Activated CD4-positive, alpha-beta T cell treated with anti-CD3 and anti-CD28 coated beads, Interleukin-2, amount 50 U/mL, for 24 hours (primary cell): ENCODE measurements around the gene NIPSNAP2.
"Not testable (repeated sequence)": the region's sequence is repeated elsewhere in the genome, so short reads cannot be mapped to it uniquely, and the experiment has no call there.

Experiments
- DNase-seq, 2 donors: peaks; one replicate each; pipeline ENCODE4 v3.0.0-alpha.2; 2020; ENCODE audit warnings: low read depth in 1 of 2, low spot score in 1 of 2

NIPSNAP2 gene

DNA sequence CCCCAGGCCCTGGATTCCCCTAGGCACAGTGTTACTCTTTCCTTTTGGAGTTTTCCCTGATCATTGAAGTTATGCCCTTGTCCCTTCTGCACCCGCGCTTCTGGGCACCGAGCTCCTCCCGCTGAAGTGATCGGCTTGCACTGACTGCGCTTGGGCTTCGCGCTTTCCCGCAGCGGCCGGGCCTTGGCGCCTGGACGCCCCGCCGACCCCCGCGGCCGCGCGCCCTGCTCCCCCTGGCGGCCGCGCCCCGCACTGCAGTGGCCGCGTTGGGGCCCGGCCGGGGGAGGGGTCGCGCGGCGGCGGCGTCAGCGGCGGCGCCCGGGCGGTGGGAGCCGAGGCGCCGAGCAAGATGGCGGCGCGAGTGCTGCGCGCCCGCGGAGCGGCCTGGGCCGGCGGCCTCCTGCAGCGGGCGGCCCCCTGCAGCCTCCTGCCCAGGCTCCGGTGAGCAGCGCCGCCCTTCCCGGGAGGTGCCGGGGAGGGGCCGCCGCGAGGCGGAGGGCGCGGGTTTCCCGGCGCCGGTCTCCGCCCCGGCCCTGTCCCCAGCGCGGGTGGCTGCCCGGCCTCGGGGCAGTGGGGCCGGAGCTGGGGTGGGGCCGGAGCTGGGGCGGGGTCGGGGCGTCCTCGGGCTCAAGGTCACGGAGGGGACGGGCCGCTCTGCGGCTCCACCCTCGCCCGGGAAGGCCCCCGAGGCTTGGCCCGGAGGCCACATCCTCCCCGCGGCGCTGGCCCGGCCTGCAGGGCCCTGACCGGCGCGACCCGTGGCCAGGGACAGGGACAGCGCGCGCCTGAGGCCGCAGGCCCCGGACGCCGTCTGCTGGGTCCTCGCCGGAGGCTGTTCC, at the start of gene NIPSNAP2:
Gene NIPSNAP2 (plus strand): TSS at position 325 of the 839 bp plus-strand sequence. CDS start 25 bp downstream, at position 350.
- peak; percentile 30 to 37 for DNase-seq

DNA sequence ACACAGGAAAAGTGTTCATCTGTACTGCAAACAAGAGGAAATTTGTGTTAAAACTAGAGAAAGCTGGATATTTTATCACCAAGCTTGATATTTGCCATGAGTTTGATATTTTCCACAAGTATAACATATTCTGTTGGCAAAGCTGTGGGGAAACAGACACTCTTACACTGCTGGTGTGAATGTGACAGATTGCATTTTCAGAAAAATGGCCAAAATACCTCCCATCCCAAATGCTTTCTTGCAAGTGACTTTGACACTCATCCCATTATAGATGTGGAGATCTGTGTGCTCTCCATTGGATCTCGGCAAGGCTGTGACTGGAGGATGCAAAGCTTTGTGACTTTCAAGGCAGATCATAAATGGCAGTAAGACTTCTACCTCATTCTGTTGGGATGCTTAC, 46.6 kb upstream of the NIPSNAP2 start:
- no peak for DNase-seq

DNA sequence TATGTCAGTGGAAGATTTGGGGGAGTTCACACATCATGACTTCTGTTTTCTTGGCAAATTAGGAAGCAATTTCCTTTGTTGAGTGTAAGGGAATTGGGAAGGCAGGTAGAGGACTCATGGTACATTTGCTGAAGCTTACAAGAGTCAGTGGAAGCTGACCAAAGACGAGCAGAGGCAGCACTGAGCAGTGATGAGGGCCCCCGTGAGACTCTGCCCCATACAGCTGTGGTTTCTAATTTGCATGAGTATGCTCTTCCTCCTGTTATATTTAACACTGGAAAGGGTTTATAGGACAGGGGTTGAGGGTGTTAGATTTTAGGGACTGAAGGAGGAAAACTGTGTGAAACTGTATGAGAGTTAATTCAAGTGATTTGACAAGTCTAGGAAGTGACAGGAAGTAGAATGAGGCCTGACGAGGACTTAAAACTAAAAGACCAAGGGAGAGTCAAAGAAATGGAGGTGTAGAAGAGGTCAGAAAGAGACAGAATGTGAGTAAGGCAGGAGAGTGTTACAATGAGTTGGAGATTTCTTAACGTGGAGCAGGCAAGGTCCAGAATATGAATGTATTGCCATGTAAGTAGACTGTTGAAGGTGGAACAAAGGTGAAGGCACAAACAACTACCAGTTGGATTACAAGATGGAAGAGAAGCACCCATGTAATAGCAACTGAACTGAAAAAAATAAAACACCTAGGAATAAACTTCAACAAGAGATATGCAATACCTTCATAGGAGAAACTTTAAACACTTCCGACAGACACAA, 36.2 kb upstream of the NIPSNAP2 start:
- DNase-seq = no peak

DNA sequence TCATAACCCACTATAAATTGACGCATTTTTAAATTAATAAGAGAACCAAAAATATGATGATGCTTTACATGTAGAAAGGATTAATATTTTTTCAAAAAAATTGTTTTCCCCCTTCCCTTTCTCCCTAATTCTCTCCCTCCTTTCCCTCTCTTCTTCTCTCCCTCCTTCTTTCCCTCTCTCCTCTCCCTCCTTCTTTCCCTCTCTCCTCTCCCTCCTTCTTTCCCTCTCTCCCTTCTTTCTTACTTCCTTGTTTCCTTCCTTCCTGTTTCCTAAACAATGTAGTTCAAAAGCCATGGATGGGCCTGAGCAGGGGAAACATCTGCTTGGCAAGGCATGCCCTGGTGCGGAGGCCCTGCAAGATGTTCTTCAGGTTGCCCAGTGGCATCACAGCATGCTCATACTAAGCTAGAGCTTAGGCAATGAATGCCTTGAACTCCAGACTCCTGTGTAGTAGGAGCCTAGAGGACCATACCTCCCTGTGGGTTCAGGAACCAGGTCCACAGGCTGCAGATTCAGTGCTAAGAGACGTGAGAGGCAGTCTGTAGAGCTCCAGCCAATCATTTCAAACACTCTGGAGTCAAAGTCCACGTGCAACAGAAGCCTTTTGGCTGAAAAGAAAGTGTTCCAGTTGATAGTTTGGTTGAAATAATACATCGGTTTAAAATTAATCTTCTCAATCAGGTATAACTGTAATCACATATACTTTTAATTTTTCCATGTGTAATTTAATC, 32.8 kb upstream of the NIPSNAP2 start:
- DNase-seq = no peak

DNA sequence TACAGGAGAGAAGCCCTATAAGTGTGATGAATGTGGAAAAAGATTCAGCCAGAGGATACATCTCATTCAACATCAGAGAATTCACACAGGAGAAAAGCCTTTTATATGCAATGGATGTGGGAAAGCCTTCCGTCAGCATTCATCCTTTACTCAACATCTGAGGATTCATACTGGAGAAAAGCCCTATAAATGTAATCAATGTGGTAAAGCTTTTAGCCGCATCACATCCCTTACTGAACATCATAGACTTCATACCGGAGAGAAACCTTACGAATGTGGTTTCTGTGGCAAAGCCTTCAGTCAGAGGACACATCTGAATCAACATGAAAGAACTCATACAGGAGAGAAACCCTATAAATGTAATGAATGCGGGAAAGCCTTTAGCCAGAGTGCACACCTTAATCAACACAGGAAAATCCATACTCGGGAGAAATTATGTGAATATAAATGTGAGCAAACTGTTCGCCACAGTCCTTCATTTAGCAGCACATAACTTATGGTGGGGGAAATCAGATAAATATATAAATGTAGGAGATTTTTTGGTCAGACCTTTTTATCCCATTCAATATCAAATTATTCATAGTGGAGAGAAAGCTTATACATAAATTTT, 24.8 kb upstream of the NIPSNAP2 start:
- no peak for DNase-seq

DNA sequence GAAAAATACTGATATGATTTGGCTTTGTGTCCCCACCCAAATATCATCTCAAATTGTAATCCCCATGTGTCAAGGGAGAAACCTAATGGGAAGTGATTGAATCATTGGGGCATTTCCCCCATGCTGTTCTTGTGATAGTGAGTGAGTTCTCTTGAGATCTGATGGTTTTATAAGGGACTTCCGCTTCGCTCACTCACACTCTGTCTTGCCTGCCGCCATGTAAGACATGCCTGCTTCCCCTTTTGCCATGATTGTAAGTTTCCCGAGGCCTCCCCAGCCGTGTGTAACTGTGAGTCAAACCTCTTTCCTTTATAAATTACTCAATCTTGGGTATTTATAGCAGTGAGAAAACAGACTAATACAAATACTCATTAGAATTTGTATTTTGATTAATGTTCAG, 17.8 kb upstream of the NIPSNAP2 start:
- no peak for DNase-seq

DNA sequence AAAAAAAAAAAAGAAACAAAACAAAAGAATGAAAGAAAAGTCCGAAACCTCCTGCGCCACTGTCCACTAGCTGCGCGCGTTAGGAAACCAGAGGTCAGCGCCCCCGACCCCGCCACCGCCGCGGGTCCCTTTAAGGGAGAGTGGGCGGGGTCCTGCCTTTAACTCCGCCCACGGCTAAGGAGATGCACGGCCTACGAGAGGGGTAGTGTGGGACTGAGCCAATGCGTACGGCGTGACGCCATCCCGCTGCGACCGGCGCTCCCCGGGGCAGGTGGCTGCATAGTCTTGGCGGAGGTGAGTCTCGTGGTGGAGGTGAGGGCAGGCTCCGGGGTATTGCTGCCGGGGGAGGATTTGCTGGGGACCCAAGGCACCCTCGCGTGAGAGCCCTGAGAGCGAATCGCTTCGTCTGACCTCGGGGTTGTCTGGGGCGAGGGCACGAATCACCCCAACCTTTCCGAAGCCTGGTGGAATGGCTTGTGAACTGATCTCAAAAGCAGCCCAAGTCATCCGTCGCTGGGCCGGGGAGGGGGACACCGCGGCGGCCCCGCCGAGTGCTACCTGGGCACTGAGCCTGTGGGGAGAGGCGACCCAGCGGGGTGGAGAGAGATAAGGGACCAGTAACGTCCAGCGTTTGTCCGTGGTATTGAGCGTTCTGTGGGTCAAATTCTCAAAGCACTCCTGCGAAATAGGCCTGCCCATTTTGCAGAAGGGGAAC, 12.6 kb upstream of the NIPSNAP2 start, which contains the start of gene MRPS17:
Gene MRPS17 (plus strand): TSS at position 241 of the 715 bp plus-strand sequence. CDS start 1,319 bp downstream, outside the sequence.
- peak; percentile 87 to 92 for DNase-seq

DNA sequence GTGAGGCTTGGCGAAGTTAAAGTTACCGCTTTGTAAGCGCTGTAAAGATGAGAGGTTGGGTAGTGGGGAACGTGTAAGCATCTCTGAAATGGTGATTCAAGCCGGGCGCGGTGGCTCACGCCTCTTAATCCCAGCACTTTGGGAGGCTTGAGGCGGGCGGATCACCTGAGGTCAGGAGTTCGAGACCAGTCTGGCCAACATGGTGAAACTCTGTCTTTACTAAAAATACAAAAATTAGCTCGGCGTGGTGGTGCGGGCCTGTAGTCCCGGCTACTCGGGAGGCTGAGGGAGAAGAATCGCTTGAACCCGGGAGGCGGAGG, 12.1 kb upstream of the NIPSNAP2 start:
- not testable (repeated sequence) for DNase-seq

DNA sequence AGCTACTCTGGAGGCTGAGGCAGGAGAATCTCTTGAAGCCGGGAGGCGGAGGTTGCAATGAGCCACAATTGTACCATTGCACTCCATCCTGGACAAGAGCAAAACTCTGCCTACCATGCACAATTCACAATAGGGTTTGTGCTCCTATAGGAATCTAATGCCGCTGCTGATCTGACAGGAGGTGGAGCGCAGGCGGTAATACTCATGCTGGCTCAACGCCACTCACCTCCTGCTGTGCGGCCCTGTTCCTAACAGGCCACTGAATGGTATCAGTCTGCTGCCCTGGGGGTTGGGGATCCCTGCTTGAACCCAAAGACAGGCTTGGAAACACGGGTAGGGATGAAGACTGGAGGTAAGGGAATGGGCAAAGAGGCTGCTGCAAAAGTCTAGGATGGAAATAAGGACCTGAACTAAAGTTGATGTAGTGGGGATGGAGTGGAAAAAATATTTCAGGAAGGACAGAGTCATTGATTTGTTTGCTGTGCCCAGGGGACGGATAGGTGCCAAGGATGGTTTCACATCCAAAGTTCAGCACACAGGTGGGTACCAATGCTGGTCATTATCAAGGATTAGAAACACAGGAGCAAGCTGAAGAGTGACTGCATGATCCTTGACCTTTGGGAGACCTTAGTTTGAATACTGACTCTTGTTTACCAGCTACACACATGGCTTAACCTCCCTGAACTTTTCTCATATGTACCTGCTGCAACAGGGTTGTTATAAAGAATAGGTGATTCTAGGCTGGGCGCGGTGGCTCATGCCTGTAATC, 10.5 kb upstream of the NIPSNAP2 start:
- no peak for DNase-seq

DNA sequence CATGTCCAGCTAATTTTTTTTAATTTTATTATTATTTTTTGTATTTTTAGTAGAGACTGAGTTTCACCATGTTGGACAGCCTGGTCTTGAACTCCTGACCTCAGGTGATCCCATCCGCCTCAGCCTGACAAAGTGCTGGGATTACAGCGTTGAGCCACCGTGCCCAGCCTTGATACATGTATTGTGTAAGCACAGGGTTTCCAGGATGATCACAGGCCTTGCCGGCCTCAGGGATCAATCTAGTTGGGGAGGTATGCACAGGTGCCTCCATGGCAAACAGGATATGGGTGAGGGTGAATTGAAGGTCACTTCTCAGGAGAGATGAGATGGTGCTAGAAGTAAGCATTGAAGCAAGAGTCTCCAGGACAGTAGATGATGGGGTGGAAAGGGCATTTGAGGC, 7.2 kb upstream of the NIPSNAP2 start:
- DNase-seq = no peak

DNA sequence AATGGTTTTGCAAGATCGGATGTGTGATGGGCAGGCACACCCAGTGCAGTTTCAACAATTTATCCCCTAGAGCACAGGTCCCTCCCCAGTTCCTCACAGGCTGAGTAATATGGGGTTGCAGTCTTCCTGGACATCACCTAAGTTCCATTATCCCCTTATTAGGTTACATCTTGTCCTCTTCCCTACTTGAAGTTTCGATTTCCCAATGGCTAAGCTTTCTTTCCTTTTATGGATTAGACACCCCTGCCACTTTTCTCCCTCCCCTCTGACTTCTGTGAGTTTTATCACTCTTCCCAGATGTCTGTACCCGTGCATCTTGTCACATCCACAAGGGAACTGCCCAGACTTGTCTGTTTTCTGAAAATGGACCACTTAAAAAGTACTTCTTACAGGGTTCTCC, 2.4 kb upstream of the NIPSNAP2 start:
- no peak for DNase-seq

DNA sequence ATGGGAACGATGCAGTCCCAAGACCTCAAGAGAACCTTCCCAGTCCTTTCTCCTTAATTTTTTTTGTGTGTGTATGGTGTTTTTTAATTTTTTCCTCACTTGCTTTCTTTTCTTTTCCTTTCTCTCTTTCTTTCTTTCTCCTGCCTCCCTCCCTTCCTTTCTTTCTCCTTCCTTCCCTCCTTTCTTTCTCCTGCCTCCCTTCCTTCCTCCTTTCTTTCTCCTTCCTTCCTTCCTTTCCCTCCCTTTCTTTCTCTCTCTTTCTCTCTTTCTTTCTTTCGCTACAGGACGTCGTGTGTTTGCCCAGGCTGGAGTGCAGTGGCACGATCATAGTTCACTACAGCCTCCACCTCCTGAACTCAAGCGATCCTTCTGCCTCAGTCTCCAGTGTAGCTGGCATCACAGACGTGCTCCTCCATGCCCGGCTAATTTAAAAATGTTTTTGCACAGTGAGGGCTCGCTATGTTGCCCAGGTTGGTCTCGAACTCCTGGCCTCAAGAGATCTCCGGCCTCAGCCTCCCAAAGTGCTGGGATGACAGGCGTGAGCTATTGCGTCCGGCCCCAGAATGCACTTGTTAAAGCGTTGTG, 709 bp upstream of the NIPSNAP2 start:
- no peak for DNase-seq

DNA sequence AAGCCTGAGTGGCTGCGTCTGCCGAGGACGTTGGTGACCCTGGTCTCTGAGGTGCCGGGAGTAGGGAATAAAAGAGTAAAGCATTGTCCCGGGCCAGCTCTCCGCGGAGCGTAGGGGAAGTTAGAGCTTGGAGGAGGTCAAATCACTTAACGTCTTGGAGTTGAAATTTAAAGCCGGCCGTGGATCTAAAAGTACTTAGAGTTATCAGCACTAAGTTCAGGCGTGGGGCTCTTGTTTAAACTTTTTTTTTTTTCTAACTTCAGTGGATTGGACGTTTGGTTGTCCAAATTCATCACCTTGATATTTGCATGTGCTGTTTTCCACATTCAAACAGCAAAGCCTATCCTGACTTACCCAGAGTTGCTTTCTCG, 700 bp downstream of the NIPSNAP2 start:
- DNase-seq = no peak

DNA sequence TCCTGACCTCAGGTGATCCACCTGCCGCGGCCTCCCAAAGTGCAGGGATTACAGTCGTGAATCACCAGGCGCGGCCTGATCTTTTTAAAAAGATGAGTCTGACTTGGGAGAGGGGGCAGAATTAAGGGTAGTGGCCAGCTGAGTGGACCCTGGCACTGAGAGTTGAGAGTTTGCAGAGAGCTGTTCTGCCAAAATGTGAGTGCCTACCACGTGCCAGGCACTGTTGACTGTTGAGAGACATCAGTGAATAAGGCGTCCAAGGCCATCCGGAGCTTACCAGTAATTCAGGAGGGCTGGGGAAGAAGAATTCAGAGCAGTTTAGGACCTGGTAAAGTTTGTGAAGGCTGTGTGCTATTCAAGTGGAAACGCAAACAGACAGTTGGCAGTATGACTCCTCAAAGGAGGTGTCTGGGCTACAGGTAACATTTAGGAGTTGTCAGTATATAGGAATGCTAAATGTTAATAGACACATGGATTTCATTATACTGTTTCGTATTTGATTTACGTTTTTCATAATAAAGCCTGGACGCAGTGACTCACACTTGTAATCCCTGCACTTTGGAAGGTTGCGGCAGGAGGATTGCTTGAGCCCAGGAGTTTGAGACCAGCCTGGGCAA, 1.5 kb downstream of the NIPSNAP2 start:
- no peak for DNase-seq

DNA sequence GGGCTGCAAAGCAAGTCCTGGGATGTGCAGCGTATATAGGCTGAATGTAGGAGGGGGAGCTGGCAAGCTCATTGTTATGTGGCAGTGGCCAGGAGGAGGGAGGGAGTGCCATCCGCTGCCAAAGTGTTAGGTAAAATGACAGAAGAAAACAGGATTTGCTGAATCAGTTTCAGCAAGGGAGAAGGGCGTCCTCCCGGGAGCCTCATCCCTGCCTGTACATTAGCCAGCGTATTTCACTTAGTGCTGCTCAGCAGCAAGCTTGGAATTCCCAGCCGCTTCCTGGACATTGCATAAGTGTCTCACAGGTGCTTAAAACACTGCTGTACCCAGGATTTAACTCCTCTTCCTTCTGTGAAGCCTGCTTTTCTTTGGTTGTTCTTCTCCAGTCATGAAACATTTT, 2.5 kb downstream of the NIPSNAP2 start:
- DNase-seq = no peak

DNA sequence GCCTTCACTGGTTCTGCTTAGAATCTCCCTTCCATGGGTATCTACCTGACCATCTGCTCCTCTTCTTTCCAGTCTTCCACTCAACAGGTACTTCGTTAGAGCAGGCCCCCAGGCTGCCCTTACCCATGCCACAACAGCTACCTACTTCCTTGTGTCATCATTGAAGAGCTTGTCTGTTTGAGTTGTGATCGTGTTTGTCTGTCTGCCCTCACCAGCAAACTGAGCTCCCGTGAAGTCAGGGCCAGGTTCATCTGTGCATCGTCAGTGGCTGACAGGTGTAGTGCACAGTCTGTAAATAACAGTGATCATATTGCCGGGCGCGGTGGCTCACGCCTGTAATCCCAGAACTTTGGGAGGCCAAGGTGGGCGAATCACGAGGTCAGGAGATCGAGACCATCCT, 5.0 kb downstream of the NIPSNAP2 start:
- DNase-seq = no peak

DNA sequence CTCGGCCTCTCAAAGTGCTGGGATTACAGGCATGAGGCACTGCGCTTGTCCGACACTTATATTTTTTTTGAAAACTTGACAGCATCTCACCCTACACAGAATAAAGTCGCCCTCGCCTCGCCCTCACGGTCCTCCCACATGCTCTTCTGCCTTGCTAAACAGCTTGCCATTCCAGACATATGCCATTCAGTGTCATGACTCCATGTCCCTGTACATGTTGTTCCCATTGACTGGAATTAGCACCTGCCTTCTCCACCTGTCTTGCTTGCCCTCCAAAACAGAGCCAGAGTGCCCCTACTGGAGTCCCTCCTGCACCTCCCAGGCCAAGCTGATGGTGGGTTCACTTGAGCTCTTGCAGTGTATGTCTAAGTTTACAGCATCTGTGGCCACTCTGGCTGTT, 6.2 kb downstream of the NIPSNAP2 start:
- no peak for DNase-seq

DNA sequence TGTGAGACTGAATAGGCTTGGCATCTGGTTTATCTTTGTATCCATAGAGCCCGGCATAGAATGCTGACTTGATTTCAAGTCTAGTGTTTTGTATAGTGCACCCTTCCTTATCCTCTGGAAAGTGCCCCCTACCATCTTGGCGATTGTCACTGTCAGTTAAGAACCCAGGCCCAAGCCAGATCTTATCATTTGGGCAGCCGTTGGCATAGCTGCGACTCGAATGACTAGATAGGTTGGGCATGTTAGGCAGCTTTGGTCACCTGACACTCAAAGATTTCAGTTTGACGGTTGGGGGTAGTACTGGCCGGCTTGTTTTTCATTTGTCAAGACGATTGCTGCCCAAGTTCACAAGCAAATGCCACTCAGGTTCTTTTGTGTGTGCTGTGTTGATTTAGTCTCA, 6.6 kb downstream of the NIPSNAP2 start:
- no peak for DNase-seq

DNA sequence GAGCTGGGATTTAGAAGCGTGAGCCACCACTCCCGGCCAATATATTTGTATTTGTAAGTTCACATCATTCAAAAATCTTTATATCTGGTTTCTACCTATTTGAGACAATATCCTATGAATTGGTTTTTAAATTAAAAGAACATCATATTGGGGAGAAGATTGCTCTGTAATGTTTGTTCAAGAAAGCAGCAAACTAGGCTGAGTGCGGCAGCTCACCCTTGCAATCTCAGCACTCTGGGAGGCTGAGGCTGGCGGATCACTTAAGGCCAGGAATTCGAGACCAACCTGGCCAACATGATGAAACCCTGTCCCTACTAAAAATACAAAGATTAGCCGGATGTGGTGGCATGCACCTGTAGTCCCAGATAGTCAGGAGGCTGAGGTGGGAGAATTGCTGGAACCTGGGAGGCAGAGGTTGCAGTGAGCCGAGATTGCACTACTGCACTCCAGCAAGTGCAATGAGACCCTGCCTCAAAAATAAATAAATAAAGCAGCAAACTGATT, 9.4 kb downstream of the NIPSNAP2 start:
- no peak for DNase-seq
